HepG2 (cell line): ENCODE results near the gene NAA16. TPM values are rescaled to one million over a fixed set of nuclear protein-coding genes. Genes with fewer than 3 reads are reported as not detected.

Source experiments
- ATAC-seq: fragments of 200-7000 bp; cut with Tn5 transposase; 3 replicates; pipeline ENCODE4 v1.9.1; 2020; ENCODE audit warnings: mild to moderate bottlenecking, moderate library complexity
- BruUV-seq: library from RNA; stranded (reverse); fragments of 400-500 nt; replicated peaks from 2 replicates; lab custom pipeline; 2021; lab: Mats Ljungman, UMichigan
- CTCF ChIA-PET: fragments of 300-600 bp; formaldehyde crosslinking; extraction: SDS; loops from one replicate; lab custom pipeline; 2021; ENCODE audit warnings: low total read pairs, inconsistent platforms, low intra/inter-chr PET ratio; lab: Yijun Ruan, JAX
- POLR2A ChIA-PET: fragments of 350-600 bp; sonication (Branson Sonifier 250); formaldehyde crosslinking; loops from one replicate; lab custom pipeline; 2020; ENCODE audit warnings: antibody characterized with exemption, inconsistent platforms; lab: Yijun Ruan, JAX
- DNase-seq: peaks from one replicate; pipeline ENCODE4 v3.0.0-alpha.2; 2015; ENCODE audit warnings: low spot score
- FAIRE-seq: peaks from 3 replicates; lab custom pipeline; 2011; peaks lifted over from hg19 to GRCh38; lab: Jason Lieb, UNC
- H2AFZ ChIP-seq: one replicate; pipeline ENCODE4 v1.6.1; 2011; ENCODE audit warnings: low read length, inconsistent platforms
- H3K27ac ChIP-seq: fragments of 300-600 bp; 3 replicates; pipeline ENCODE4 v1.8.0; 2011; ENCODE audit warnings: mixed run types, mild to moderate bottlenecking, mixed read lengths, low read length, inconsistent platforms; ENCODE audit not compliant: insufficient read depth; ENCODE audit errors: extremely low read length
- H3K27me3 ChIP-seq, 2 experiments: fragments of 200-600 bp in 1 of 2; 2 replicates in 1 of 2; 3 replicates in 1 of 2; pipeline versions ENCODE4 v1.6.0 to v1.8.0; 2011; ENCODE audit warnings: low read length in 2 of 2, mild to moderate bottlenecking in 2 of 2, moderate library complexity in 2 of 2, inconsistent platforms in 1 of 2; ENCODE audit not compliant: insufficient read depth in 2 of 2, control insufficient read depth in 1 of 2
- H3K36me3 ChIP-seq, 2 experiments: fragments of 200-600 bp in 1 of 2; replicated peaks in 1 of 2; 2 replicates in 1 of 2; 3 replicates in 1 of 2; pipeline versions ENCODE4 v1.5.1 to v1.8.0; 2011; ENCODE audit warnings: low read length in 2 of 2, inconsistent platforms in 1 of 2; ENCODE audit not compliant: insufficient read depth in 2 of 2, control insufficient read depth in 1 of 2
- H3K4me1 ChIP-seq: 2 replicates; pipeline ENCODE4 v1.5.1; 2012; ENCODE audit warnings: low read length, inconsistent platforms; ENCODE audit not compliant: insufficient read depth
- H3K4me2 ChIP-seq: 2 replicates; pipeline ENCODE4 v1.6.0; 2011; ENCODE audit warnings: low read depth, low read length, inconsistent platforms
- H3K4me3 ChIP-seq, 3 experiments: fragments of 200-600 bp in 1 of 3; sonication (generic), shearing (Covaris generic) in 1 of 3; replicated peaks in 1 of 3; 2 replicates each; pipeline ENCODE4 v1.5.1; 2011 to 2016; ENCODE audit warnings: low read length in 3 of 3, inconsistent platforms in 2 of 3, low read depth in 2 of 3, mild to moderate bottlenecking in 2 of 3, control low read depth in 1 of 3, mixed read lengths in 1 of 3; ENCODE audit not compliant: insufficient read depth in 1 of 3
- H3K79me2 ChIP-seq: one replicate; pipeline ENCODE4 v1.6.1; 2011; ENCODE audit warnings: low read length, inconsistent platforms; ENCODE audit not compliant: insufficient read depth
- H3K9ac ChIP-seq: 2 replicates; pipeline ENCODE4 v1.6.0; 2011; ENCODE audit warnings: mild to moderate bottlenecking, low read depth, low read length, inconsistent platforms; ENCODE audit not compliant: insufficient read depth
- H3K9me3 ChIP-seq: 2 replicates; pipeline ENCODE4 v1.5.1; 2012; ENCODE audit warnings: mild to moderate bottlenecking, low read length
- H4K20me1 ChIP-seq: 2 replicates; pipeline ENCODE4 v1.6.0; 2011; ENCODE audit warnings: inconsistent platforms, mild to moderate bottlenecking, low read length, moderate library complexity; ENCODE audit not compliant: insufficient read depth
- HCFC1 ChIP-seq: fragments of 150-350 bp; IDR thresholded peaks from 2 replicates; pipeline ENCODE4 v1.6.1; 2014; ENCODE audit warnings: low read depth, low read length
- HIC2 ChIP-seq: sonication (generic); formaldehyde crosslinking; IDR thresholded peaks from 2 replicates; pipeline ENCODE4 v1.9.0; 2022; ENCODE audit warnings: low read depth, missing genetic modification reagents
- IKZF4 ChIP-seq: sonication (generic); formaldehyde crosslinking; IDR thresholded peaks from 2 replicates; pipeline ENCODE4 v1.5.1; 2020; ENCODE audit warnings: borderline replicate concordance, mild to moderate bottlenecking, low read depth, missing genetic modification reagents; ENCODE audit errors: not compliant biosample characterization
- LRRFIP1 ChIP-seq: sonication (generic); formaldehyde crosslinking; conservative IDR thresholded peaks from 2 replicates; pipeline ENCODE4 v1.4.0; 2020; ENCODE audit warnings: missing genetic modification reagents
- MAFG ChIP-seq: sonication (generic); formaldehyde crosslinking; IDR thresholded peaks from 2 replicates; pipeline ENCODE4 v1.5.1; 2020; ENCODE audit warnings: mild to moderate bottlenecking, missing genetic modification reagents
- MTERF4 ChIP-seq: sonication (generic); formaldehyde crosslinking; IDR thresholded peaks from 2 replicates; pipeline ENCODE4 v1.8.0; 2023; ENCODE audit warnings: mild to moderate bottlenecking, missing genetic modification reagents
- SP1 ChIP-seq, 2 experiments: fragments of 450-650 bp in 1 of 2; sonication (generic) in 1 of 2; formaldehyde crosslinking in 1 of 2; IDR thresholded peaks; 2 replicates each; pipeline versions ENCODE4 v1.4.0 to v1.6.1; 2016 to 2020; ENCODE audit warnings: missing genetic modification reagents in 1 of 2
- ZNF121 ChIP-seq: sonication (generic); formaldehyde crosslinking; IDR thresholded peaks from 2 replicates; pipeline ENCODE4 v1.5.0; 2020; ENCODE audit warnings: mild to moderate bottlenecking, missing genetic modification reagents
- ZNF720 ChIP-seq: sonication (generic); formaldehyde crosslinking; IDR thresholded peaks from 2 replicates; pipeline ENCODE4 v1.4.0; 2020; ENCODE audit warnings: missing genetic modification reagents
- ZNF770 ChIP-seq: sonication (generic); formaldehyde crosslinking; IDR thresholded peaks from 2 replicates; pipeline ENCODE4 v1.5.0; 2020; ENCODE audit warnings: mild to moderate bottlenecking, missing genetic modification reagents
- WGBS: methylation state at CpG from one replicate; pipeline ENCODE4 v1.1.6; 2017; ENCODE audit warnings: low lambda C conversion rate; 5-methylcytosine and 5-hydroxymethylcytosine counted together
- in situ Hi-C: cut with HindIII; loops from 2 replicates; pipeline ENCODE4 v1.10.0; 2017; ENCODE audit warnings: low pct_unique_long_range_greater_than_20kb; ENCODE audit not compliant: extremely low pct_ligation_motif_present
- intact Hi-C: fragments of 100-400 bp; cut with micrococcal nuclease; formaldehyde crosslinking; loops from one replicate; pipeline ENCODE4 v1.10.0; 2022; ENCODE audit not compliant: unreplicated experiment
- polyA plus RNA-seq, 8 experiments: library from polyadenylated mRNA; depleted of rRNA in 3 of 8; stranded (reverse) in 7 of 8; unstranded in 1 of 8; fragments of >200 nt; fragmentation: Illumina TruSeq in 4 of 8; extraction: Trizol in 4 of 8; gene quantifications; 2 replicates each; pipeline versions ENCODE4 v1.2.1 to v1.2.3, GENCODE V29; 2011 to 2016; ENCODE audit warnings: low read depth in 4 of 8, missing spikeins in 1 of 8, mixed read lengths in 1 of 8; ENCODE audit not compliant: insufficient read depth in 1 of 8
- total RNA-seq, 5 experiments: library from RNA; depleted of rRNA; stranded (reverse); fragments of >200 nt; fragmentation: Illumina TruSeq; extraction: Trizol; gene quantifications; 2 replicates each; pipeline ENCODE4 v1.2.3, GENCODE V29; 2016; ENCODE audit warnings: low read depth in 1 of 5

The NAA16 gene
- total and polyA plus RNA-seq, 2 of the 13 experiments (the other 11 are each of a cell fraction or from before 2014, with no cell fraction given), result 9.2 to 15.1 TPM

GRCh38 chr13:41315443-41316047, 4.5 kb downstream of the NAA16 start:
- Histone ChIP-seq H3K9me3 (no peaks in the 10 kb centered on the region), H2AFZ (no peak overlapping the region), H3K4me1 (peaks cover 47% of the 10 kb centered on the region), H3K4me2 (peak overlapping the region; percentile 82; the same call in 1 of the 2 replicates), H3K79me2 (peaks cover 90% of the 10 kb centered on the region), H3K27me3 (no peaks in the 10 kb centered on the region; a peak in 1 of 5 replicates), H3K27ac (no peak overlapping the region), H3K4me3 (no peak overlapping the region), H3K36me3 (peaks cover 0 to 5% of the 10 kb centered on the region in 2 experiments; a peak in 2 of 5 replicates), H3K9ac (no peak overlapping the region), H4K20me1 (peaks cover 22% of the 10 kb centered on the region)
- TF ChIP-seq ZNF770 (CRISPR knock-in tag), result peak; percentile 56
- TF ChIP-seq ZNF121, result peak; percentile 85
- TF ChIP-seq SP1 (IDR thresholded peaks at IDR 0.05), result no peak
- TF ChIP-seq SP1 (CRISPR knock-in tag; IDR thresholded peaks at IDR 0.05), result no peak
- ChIA-PET POLR2A (no interaction called here), CTCF (no interaction called here)
- no peak for FAIRE-seq
- in situ Hi-C loops (no loop called here), intact Hi-C loops (no loop called here)
- no peak for DNase-seq
- no TSS peak for BruUV-seq
- ATAC-seq, result no peak
- 95% methylated on average over 5 of the region's 5 CpGs for WGBS

- FAIRE-seq (no peak), DNase-seq (no peak), ATAC-seq (no peak)
- Histone ChIP-seq H3K4me1 (peaks cover 46% of the 10 kb centered on the region), H3K27ac (no peak overlapping the region), H2AFZ (no peak overlapping the region), H3K4me3 (no peak overlapping the region), H3K27me3 (no peaks in the 10 kb centered on the region), H4K20me1 (peaks cover 22% of the 10 kb centered on the region), H3K4me2 (no peak overlapping the region), H3K9me3 (no peaks in the 10 kb centered on the region), H3K36me3 (peaks cover 2 to 9% of the 10 kb centered on the region in 2 experiments; a peak in 3 of 5 replicates), H3K79me2 (peaks cover 90% of the 10 kb centered on the region), H3K9ac (no peak overlapping the region)
- in situ Hi-C loops, result no loop called here
- BruUV-seq, result no TSS peak
- 92% methylated on average over 1 of the region's 1 CpG for WGBS
- CTCF ChIA-PET, result no interaction called here
- POLR2A ChIA-PET, result no interaction called here
- intact Hi-C loops, result no loop called here
- TF ChIP-seq LRRFIP1 (CRISPR knock-in tag), result no peak
- TF ChIP-seq HIC2 (CRISPR knock-in tag), result no peak
- TF ChIP-seq HCFC1, result no peak
- no peak for TF ChIP-seq ZNF720 (CRISPR knock-in tag)
- no peak for TF ChIP-seq IKZF4 (CRISPR knock-in tag)
- no peak for TF ChIP-seq MAFG (CRISPR knock-in tag)
- TF ChIP-seq MTERF4 (CRISPR knock-in tag), result no peak
These were observed 6.2 kb downstream of the NAA16 start for GRCh38 chr13:41317243-41317642.
